ENCODE data around the gene ZNF230. TPM values are rescaled to one million over a fixed set of nuclear protein-coding genes. Genes with fewer than 3 reads are reported as not detected.
A peak's percentile ranks its signal among the peaks of the same experiment; 100 is the strongest.

ZNF230 gene
- total RNA-seq = 1 to 10 TPM; 4.5 to 5.0 TPM

- peak within 1 kb of the TSS; percentile 97 for H3K4me3 Mint-ChIP-seq
- H3K27ac Mint-ChIP-seq = peak within 1 kb of the TSS; percentile 93
- H3K36me3 Mint-ChIP-seq (ENCODE audit: low read depth) = peaks cover 21% of the 10 kb centered on the region
- peak; percentile 99 for ATAC-seq (replicated peaks)
- H3K4me1 Mint-ChIP-seq = peaks cover 17% of the 10 kb centered on the region
- H3K9me3 Mint-ChIP-seq = peaks cover 23% of the 10 kb centered on the region
- no peaks in the 10 kb centered on the region for H3K27me3 Mint-ChIP-seq
Observed at GRCh38 chr19:44002566-44003460, at the start of gene ZNF230. Gene ZNF230, plus strand, starts transcription at chr19:44002957. Its CDS starts 4,122 bp downstream, at chr19:44007079.

DNA sequence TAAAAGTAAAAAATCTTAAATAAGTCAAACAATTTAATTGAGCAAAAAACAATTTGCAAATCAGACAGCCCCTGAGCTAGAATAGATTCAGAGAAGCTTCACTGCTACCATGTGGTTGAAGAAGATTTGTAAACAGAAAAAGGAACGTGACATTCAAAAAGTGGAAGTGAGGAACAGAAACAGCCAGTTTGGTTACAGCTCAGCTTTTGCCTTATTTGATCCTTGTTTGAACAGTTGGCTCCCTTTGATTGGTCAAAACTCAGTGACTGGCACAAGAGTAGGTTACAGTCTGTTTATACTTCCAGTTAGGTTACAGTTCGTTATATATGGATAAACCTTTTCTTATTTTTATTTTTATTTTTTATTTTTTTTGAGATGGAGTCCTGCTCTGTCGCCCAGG is 45.9 kb upstream of the ZNF230 start:
- no peak for ATAC-seq (replicated peaks)
- H3K27me3 Mint-ChIP-seq = no peaks in the 10 kb centered on the region
- H3K4me3 Mint-ChIP-seq = no peak overlapping the region
- H3K36me3 Mint-ChIP-seq (ENCODE audit: low read depth) = no peaks in the 10 kb centered on the region
- peaks cover 7% of the 10 kb centered on the region for H3K9me3 Mint-ChIP-seq
- H3K4me1 Mint-ChIP-seq = no peaks in the 10 kb centered on the region
- no peak overlapping the region for H3K27ac Mint-ChIP-seq

- no peak for ATAC-seq (replicated peaks)
- H3K4me1 Mint-ChIP-seq = no peaks in the 10 kb centered on the region
- no peaks in the 10 kb centered on the region for H3K36me3 Mint-ChIP-seq (ENCODE audit: low read depth)
- no peak overlapping the region for H3K4me3 Mint-ChIP-seq
- H3K27me3 Mint-ChIP-seq = no peaks in the 10 kb centered on the region
- peaks cover 7% of the 10 kb centered on the region for H3K9me3 Mint-ChIP-seq
- no peak overlapping the region for H3K27ac Mint-ChIP-seq
Observed at GRCh38 chr19:43957891-43958290, 44.9 kb upstream of the ZNF230 start.

DNA sequence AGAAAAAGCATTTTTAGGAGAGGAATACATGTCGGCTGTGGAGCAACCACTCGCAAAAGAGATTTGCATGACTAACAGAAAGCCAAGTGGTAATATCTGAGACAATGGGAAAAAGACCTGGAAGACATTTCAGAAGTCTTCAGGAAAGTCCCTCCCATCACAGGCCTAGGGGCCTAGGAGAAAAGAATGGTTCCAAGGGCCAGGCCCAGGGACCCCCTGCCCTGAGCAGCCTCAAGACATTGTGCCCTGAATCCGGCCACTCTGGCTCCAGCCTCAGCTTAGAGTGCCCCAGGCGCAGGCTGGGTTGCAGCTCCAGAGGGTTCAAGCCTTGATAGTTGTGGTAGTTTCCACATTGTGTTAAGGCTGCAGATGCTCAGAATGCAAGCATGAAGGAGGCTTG is 42.3 kb upstream of the ZNF230 start:
- no peak for ATAC-seq (replicated peaks)
- Mint-ChIP-seq H3K4me3 (no peak overlapping the region), H3K36me3 (ENCODE audit: low read depth) (peaks cover 13% of the 10 kb centered on the region), H3K27me3 (no peaks in the 10 kb centered on the region), H3K27ac (no peak overlapping the region), H3K9me3 (peaks cover 21% of the 10 kb centered on the region), H3K4me1 (no peaks in the 10 kb centered on the region)

GRCh38 chr19:43966079-43966694 is 36.6 kb upstream of the ZNF230 start:
- no peak for ATAC-seq (replicated peaks)

DNA sequence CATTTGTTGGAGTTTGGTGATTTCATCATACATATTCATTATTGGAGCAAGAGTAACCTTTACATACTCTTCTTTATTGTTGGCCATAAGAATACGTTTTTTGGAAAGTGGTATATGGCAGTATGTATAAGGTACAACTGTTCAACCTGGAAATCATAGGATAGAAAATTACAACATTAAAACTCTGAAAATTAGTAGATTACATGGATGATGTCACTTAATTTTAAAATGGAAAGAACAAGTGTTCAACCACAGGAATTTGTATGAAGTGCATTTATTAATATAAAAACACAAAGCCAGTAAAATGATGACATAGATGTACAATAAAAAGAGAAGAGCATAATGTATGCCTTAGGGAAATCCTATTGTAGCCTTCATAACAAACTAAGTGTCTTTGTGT is 26.0 kb upstream of the ZNF230 start:
- Mint-ChIP-seq H3K36me3 (ENCODE audit: low read depth) (no peaks in the 10 kb centered on the region), H3K27me3 (peaks cover 6% of the 10 kb centered on the region), H3K27ac (no peak overlapping the region), H3K4me1 (no peaks in the 10 kb centered on the region), H3K4me3 (no peak overlapping the region), H3K9me3 (peaks cover 18% of the 10 kb centered on the region)
- ATAC-seq (replicated peaks) = no peak

More at GRCh38 chr19:43966079-43966694, 36.6 kb upstream of the ZNF230 start:
- Mint-ChIP-seq H3K27ac (no peak overlapping the region), H3K36me3 (ENCODE audit: low read depth) (peaks cover 32% of the 10 kb centered on the region), H3K9me3 (peaks cover 44% of the 10 kb centered on the region), H3K4me3 (no peak overlapping the region), H3K27me3 (no peaks in the 10 kb centered on the region), H3K4me1 (no peaks in the 10 kb centered on the region)

DNA sequence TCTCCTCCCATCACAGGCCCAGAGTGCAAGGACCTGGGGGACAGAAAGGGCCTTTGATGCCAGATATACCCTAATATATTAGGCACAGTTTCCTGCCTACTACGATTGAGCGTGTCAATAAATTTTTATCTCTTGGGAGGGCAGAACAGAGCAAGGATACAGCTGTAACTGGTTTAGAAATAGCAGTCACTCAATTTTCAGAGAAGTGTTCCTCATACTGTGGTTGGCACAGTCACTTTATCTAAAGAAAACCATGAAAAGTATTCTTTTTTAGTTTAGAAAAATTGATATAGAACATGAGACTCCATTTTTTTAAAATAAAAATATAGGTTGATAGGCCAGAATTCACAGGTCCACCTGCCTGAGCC is 19.2 kb upstream of the ZNF230 start:
- H3K4me3 Mint-ChIP-seq = peak overlapping the region; percentile 88
- H3K27ac Mint-ChIP-seq = no peak overlapping the region
- peaks cover 7% of the 10 kb centered on the region for H3K36me3 Mint-ChIP-seq (ENCODE audit: low read depth)
- peaks cover 5% of the 10 kb centered on the region for H3K9me3 Mint-ChIP-seq
- no peaks in the 10 kb centered on the region for H3K4me1 Mint-ChIP-seq
- ATAC-seq (replicated peaks) = no peak
- peaks cover under 1% of the 10 kb centered on the region for H3K27me3 Mint-ChIP-seq

DNA sequence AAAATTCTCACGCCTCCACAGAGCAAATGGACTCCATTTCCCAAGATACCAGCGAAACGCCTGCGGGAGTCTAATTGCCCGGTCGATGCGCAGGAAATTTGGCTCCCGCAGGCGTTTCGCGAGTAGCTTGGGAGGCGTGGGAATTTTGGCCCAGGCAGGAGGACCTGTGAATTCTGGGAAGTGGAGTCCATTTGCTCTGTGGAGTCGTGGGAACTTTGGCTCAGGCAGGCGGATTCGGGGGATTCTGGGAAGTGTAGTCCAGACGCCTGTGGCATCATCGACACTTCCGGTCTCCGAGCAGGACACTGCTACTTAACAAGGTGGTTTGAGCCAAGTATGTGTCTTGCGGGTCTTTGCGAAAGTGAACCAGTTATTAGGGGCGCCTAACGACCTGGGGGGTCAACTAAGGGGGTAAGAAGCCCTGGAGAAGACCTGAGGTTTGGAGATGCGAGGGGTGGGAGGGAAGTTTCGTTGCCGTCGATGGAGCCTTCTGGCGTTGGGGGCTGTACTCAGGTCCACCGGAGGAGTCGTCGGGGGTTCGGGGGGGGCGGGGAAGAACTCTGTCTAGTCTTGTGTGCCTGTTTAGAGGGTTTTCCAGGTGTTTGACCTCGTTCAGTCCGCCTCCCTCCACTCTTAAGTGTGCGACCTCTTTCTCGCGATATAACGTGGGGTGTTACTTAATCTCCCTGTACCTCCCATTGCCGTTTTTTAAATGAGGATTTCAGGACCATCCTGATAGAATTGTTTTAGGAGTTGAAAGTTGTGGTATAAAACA is 18.7 kb upstream of the ZNF230 start, which contains the start of gene ZNF155:
ZNF155 (plus strand) TSS at position 277 of the 775 bp plus-strand sequence. CDS start 4,356 bp downstream, outside the sequence.
- Mint-ChIP-seq H3K27me3 (no peaks in the 10 kb centered on the region), H3K36me3 (ENCODE audit: low read depth) (peaks cover 13% of the 10 kb centered on the region), H3K4me1 (no peaks in the 10 kb centered on the region), H3K27ac (peak within 1 kb of the TSS; percentile 86), H3K4me3 (peak within 1 kb of the TSS; percentile 88), H3K9me3 (peaks cover 6% of the 10 kb centered on the region)
- peak; percentile 97 for ATAC-seq (replicated peaks)

DNA sequence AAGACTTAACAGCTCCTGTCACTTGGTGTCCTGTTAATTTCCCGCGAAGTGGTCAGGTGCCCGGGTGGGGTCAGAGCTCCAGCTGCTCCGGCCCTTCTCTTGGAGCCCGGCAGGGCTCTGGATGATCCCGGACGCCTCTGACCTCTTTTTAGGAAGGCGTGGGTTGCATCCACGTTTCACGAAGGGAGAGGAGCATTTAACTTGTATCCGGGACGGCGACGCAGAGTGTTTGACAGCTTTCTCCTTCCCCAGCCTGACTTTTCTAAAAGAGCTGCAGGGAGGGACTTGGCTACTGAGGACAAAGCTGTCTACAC is 18.1 kb upstream of the ZNF230 start:
- H3K4me3 Mint-ChIP-seq = peak overlapping the region; percentile 88
- H3K27me3 Mint-ChIP-seq = no peaks in the 10 kb centered on the region
- peaks cover 18% of the 10 kb centered on the region for H3K36me3 Mint-ChIP-seq (ENCODE audit: low read depth)
- H3K27ac Mint-ChIP-seq = peak overlapping the region; percentile 86
- H3K9me3 Mint-ChIP-seq = peaks cover 6% of the 10 kb centered on the region
- H3K4me1 Mint-ChIP-seq = no peaks in the 10 kb centered on the region
- peak; percentile 10 for ATAC-seq (replicated peaks)

DNA sequence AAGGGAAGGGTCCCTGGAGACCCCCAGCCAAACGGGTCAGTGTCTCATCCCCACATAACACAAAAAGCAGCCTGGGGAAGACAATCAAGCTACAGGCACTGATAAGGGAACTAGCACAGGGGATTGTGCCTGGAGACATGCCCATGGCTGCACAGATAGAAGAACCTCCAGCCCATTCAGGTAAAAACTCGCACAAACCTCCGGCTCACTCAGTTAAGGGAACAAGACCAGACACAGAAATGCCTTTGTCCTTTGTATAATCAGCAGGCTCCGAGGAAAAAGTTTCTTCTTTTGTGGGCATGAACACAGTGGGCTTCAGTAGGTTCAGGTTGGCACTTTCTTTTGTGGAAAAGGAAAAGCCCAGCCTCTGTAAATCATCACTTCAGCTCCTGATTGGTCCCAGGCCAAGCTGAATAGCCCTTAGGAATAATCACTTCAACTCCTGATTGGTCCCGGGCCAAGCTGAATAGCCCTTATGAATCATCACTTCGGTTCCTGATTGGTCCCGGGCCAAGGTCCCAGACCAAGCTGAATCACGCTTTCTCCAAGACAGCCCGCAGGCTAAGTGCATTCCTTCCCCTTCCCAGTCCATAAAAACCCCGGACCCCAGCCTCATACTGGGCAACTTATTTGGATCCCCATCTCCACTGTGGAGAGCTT is 5.0 kb upstream of the ZNF230 start:
- H3K36me3 Mint-ChIP-seq (ENCODE audit: low read depth) = peaks cover 49% of the 10 kb centered on the region
- H3K27ac Mint-ChIP-seq = no peak overlapping the region
- H3K4me3 Mint-ChIP-seq = no peak overlapping the region
- H3K4me1 Mint-ChIP-seq = peaks cover 10% of the 10 kb centered on the region
- peaks cover 17% of the 10 kb centered on the region for H3K9me3 Mint-ChIP-seq
- no peak for ATAC-seq (replicated peaks)
- no peaks in the 10 kb centered on the region for H3K27me3 Mint-ChIP-seq

- H3K27ac Mint-ChIP-seq = peak overlapping the region; percentile 93
- peak overlapping the region; percentile 97 for H3K4me3 Mint-ChIP-seq
- H3K27me3 Mint-ChIP-seq = no peaks in the 10 kb centered on the region
- peaks cover 17% of the 10 kb centered on the region for H3K4me1 Mint-ChIP-seq
- peaks cover 16% of the 10 kb centered on the region for H3K9me3 Mint-ChIP-seq
- peaks cover 19% of the 10 kb centered on the region for H3K36me3 Mint-ChIP-seq (ENCODE audit: low read depth)
- ATAC-seq (replicated peaks) = no peak
Observed at GRCh38 chr19:44002212-44002565, 568 bp upstream of the ZNF230 start.

GRCh38 chr19:44003461-44004009 is 778 bp downstream of the ZNF230 start:
- peak; percentile 22 for ATAC-seq (replicated peaks)
- Mint-ChIP-seq H3K27ac (peak overlapping the region; percentile 93), H3K4me3 (peak overlapping the region; percentile 97), H3K4me1 (peaks cover 17% of the 10 kb centered on the region), H3K9me3 (peaks cover 18% of the 10 kb centered on the region), H3K36me3 (ENCODE audit: low read depth) (peaks cover 28% of the 10 kb centered on the region), H3K27me3 (no peaks in the 10 kb centered on the region)

DNA sequence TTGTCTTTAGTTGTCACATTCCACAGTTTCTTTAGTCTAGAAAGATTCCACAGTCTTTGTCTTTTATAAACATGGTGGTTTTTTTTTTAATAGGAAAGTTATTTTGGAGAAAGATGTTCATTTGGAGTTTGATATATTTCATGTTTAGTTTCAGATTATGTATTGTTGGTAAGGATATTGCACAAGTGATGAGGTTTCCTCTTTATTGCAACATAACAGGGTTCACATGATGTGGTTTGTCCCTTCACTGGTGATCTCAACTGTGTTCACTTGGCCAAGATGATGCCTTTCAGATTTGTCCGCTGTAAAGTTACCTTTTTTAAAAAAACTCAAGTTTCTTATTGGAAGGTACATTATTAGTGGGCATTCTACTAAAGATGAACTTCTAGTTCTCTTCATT is 3.2 kb downstream of the ZNF230 start:
- peaks cover 28% of the 10 kb centered on the region for H3K9me3 Mint-ChIP-seq
- ATAC-seq (replicated peaks) = no peak

GRCh38 chr19:44007473-44007872 is 4.7 kb downstream of the ZNF230 start:
- peaks cover 10% of the 10 kb centered on the region for H3K4me1 Mint-ChIP-seq
- H3K27ac Mint-ChIP-seq = no peak overlapping the region
- no peak for ATAC-seq (replicated peaks)
- H3K36me3 Mint-ChIP-seq (ENCODE audit: low read depth) = peaks cover 62% of the 10 kb centered on the region
- H3K4me3 Mint-ChIP-seq = no peak overlapping the region
- no peaks in the 10 kb centered on the region for H3K27me3 Mint-ChIP-seq
- peaks cover 35% of the 10 kb centered on the region for H3K9me3 Mint-ChIP-seq

More for the DNA sequence above, 3.2 kb downstream of the ZNF230 start:
- H3K36me3 Mint-ChIP-seq (ENCODE audit: low read depth) = peaks cover 53% of the 10 kb centered on the region
- no peak overlapping the region for H3K27ac Mint-ChIP-seq
- no peaks in the 10 kb centered on the region for H3K27me3 Mint-ChIP-seq
- H3K4me1 Mint-ChIP-seq = peaks cover 17% of the 10 kb centered on the region
- H3K4me3 Mint-ChIP-seq = no peak overlapping the region

All from activated T-helper 17 cell treated with anti-CD3 and anti-CD28 coated beads, Interleukin-2, amount 50 U/mL, for 72 hours (primary cell).